RKO (cell line): ENCODE results near the gene FBRSL1.

Source experiments
- DNase-seq: peaks from one replicate; pipeline ENCODE4 v3.0.0-alpha.2; 2016; ENCODE audit warnings: low spot score

The FBRSL1 gene

DNA sequence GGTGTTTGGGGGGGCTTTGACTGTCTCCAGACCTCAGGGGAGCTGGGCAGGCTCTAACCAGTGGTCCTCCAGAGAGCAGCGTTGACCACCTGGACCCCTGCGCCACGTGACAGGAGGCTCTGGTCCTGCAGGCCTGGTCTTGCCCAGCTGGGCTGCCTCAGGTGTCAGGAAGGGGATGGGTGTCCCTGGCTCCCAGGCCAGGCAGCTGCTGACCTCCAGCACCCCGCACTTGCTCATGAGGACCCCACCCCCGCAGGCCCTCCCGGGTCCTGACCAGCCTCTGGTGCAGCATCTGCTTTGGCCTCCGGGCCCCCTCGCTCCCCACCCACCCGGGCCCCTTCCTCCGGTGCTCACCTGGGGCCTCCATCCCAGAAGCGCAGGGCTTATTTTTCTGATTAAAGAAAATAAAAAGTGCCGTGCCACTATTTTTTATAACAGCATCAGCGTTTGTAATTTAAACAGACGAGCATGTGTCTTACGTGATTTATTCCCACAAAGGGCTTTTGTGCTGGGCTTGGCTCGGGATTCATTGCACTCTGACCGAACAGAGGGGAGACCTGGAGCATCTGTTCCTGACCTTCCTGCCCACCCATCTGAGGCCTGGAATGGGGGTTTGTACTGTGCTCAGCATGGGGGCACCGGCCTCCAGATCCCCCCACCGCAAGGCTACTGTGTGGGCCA, 21.7 kb downstream of the FBRSL1 start:
- no peak for DNase-seq

DNA sequence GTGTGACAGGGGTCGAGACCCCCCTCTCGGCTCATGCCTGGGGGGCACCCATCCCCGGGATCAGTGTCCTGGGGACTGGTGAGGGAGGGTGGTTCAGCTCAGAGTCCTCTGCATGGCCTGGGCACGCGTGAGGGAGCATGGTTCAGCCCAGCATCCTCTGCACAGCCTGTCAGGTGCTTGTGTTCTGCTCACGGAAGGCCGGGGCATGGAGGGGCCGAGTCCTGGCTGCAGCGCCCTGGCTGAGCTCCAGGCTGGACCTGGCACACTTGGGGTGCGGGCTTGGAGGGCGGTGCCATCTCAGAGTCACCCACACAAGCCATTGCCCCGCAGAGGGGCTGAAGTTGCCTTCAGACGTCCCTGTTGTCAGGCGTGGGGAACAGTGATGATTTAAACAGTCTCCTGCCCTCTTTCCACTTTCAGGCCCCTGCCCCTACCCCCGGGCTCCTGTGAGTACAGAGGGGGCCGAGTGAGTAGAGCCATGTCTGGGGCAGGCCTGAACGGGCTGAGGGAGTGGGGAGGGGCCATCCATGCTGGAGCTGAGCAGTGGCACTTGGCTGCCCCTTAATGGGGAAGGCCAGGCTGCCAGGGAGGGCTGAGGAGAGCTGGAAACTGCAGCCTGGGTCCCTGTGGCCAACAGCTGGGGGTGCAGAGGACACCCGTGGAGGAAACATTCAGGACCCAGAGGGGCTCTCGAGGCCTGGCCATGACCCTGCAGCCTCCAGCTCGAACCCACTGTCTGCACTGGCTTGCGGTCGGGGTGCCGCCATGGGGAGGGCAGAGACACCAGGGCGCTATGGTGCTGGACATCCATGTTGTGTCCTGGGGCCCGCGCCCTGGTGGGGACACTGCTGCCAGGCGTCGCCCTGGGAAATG, 22.5 kb downstream of the FBRSL1 start:
- no peak for DNase-seq

DNA sequence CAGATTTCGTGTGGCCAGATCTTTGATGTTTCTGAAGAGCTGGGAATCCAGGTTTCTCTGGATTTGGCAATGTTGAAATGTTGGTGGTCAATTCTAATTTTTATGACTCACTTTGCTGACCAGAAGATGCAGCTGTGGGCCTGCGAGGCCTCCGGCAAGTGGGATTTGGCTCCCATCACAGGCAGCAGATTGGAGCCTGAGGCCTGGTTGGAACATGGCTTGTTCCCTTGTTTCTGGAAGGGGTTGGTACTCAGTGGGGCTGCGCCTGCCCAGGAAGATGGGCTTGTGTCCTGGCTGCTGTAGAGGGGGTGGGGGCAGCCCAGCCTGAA, 23.1 kb downstream of the FBRSL1 start:
- DNase-seq, result no peak

DNA sequence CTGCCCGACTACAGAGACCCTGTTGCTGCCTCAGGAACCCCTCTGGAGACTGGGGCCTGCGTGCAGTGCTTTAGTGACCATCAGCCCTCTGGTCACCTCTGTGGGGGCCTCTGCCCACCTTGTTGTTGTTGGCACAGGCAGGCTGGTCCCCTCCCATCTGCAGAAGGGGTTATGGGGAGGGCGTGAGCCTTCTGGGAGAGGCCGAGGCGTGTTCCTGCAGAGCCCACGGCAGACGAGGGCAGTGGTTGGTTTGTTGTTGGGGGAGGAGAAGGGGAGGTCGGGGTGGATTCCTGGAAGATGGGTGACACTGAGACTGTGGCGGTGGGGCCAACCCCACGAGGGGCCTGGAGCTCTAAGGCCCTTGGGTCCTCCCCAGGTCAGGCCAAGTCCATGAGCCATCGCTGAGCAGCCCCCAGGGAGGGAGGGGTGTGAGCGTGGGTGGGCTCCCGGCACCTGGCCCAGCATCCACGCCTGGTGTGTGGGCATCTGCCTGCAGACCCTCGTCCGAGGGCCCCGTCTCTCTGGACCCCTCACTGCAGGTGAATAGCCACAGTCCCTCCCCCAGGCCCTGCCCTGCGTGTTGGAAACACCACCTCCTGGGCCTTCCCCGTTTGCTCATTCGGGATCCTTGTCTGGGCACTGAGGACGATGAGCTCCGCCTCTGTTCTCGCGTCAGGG, 23.6 kb downstream of the FBRSL1 start:
- DNase-seq, result no peak

DNA sequence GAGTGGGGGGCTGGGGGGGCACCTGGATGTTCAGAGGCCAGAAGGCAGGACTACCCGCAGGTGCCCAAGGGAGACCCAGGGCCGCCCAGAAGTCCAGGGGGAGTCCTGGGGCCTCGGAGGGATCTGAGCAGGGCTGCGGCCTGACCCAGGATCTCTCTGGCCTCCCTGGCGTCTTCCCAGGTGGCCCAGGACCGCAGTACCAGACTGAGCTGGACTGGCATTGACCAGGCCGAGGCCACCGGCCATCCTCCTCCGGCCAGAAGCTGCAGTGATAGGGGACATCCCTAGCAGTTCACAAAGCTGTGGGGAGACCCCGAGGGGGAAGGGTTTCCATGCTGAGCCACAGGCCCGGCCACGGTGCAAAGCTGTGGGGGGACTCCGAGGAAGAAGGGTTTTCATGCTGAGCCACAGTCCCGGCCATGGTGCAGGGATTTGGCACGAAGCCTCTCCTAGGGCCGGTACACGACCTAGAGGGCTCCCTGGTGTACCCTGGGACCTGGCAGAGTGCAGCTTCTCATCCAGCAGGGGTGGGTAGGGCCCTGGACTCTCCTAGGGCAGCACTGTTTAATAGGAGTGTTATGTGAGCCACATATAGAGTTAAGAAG, 24.4 kb downstream of the FBRSL1 start:
- DNase-seq, result no peak

DNA sequence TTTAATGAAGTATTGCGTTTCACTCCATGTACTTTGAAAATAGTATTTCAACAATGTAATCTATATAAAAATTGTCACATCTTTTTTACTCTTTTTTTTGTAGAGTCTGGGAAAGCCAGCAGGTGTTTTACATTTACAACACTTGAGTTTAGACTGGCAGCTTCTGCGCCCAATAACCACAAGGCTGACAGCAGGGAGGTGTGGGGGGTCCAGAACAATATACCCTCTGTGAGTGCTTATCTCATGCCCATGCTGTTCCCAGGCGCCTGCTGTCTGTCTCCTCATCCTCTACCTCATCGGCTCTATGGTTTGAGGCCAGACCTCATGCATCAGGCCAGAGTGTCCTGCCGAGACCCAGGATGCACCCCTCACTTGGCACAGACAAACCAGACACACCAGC, 24.9 kb downstream of the FBRSL1 start:
- no peak for DNase-seq

DNA sequence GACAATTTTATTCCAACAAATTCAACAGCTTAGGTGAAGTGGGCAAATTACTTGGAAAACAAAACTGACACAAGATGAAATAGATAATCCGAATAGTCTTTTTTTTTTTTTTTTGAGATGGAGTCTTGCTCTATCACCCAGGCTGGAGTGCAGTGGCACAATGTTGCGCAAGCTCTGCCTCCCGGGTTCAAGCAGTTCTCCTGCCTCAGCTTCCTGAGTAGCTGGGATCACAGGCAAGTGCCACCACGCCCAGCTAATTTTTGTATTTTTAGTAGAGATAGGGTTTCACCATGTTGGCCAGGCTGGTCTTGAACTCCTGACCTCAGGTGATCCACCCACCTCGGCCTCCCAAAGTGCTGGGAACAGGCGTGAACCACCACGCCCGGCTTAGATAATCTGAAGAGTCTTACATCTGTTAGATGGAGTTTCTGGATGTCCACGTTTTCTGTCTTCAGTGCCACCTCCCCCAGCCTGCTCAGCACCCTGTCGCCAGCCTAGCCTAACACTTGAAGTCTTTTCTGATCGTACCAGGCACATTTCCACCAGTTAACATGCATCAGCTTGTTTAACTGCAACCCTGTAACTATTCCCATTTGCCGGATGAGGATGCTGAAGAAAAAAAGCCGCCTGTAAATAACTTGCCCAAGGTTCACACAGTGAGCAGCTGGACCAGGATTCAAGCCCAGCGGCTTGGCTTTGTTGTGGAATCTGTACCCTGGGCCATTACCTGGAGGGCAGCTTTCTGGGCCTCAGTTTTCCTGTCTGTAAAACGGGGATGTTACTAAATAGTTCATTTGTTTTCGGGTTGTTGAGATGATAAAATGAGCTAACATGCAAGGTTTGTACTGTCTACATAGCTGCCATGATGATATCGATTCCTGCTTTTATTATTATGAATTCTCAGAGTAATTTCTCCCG, 26.4 kb downstream of the FBRSL1 start:
- DNase-seq, result no peak

DNA sequence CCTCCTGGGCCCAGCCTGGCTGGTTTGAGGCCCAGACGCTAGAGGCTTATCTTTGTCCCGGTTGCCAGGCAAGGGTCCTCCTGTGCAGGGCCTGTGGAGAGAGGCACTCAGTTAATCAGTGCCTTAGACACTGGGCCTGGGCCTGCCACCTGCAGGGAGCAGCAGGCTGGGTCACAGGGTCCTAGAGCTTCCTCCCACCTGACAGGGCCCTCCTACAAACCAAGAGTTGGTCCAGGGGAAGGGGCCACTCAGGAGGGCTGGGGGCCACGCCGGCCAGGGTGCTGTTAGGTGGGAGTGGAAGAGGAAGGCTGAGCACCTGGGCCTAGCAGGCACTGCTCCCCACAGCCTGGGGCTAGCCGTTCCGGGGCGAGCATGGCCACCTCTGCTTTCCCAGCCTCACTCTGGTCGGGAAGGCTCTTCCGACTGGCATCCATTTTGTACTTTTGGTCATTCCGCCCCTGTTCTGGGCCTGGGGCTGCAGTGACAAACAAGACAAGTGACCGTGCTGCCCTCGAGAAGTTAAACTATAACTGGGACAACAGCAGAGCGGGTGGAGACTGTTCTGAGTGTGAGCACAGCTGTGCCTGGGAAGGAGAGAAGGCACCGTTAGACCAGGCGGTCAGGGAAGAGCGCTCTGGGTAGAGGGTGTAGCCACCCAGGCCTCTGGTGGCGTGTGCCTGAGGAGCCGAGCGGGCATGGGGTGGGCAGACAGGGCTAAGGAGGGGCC, 27.2 kb downstream of the FBRSL1 start:
- DNase-seq, result no peak

DNA sequence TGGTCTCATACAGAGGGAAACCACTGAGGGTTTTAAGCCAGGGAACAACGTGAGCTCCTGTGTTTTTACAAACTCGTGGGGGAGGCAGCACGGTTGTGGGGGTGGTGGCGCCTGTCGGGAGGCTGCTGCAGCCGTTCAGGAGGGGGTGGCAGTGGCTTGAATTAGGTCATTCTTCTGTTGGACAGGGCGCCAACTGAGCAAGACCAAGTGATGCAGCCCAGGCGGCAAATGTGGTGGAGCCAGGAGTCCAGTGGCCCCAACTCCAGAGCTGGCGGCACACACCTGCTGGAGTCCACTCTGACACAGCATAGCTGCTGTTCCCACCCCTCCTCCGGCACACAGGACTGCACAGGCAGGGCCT, 27.8 kb downstream of the FBRSL1 start:
- DNase-seq, result no peak

DNA sequence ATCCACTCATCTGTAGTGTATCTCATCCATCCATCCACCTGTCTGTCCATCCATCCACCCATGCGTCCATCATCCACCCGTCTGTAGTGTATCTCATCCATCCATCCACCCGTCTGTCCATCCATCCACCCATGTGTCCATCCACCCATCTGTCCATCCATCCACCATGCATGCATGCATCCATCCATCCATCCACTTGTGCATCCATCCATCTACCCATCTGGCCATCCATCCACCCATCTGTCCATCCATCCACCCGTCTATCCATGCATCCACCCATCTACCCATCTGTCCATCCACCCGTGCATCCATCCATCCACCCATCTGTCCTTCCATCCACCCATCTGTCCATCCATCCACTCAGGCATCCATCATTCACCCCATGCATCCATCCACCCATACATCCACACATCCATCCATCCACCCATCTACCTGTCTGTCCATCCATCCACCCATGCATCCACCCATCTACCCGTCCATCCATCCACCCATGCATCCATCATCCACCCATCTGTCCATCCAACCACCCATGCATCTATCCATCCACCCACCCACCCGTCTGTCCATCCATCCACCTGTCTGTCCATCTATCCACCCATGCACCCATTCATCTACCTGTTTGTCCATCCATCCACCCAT, 28.5 kb downstream of the FBRSL1 start:
- DNase-seq, result no peak

DNA sequence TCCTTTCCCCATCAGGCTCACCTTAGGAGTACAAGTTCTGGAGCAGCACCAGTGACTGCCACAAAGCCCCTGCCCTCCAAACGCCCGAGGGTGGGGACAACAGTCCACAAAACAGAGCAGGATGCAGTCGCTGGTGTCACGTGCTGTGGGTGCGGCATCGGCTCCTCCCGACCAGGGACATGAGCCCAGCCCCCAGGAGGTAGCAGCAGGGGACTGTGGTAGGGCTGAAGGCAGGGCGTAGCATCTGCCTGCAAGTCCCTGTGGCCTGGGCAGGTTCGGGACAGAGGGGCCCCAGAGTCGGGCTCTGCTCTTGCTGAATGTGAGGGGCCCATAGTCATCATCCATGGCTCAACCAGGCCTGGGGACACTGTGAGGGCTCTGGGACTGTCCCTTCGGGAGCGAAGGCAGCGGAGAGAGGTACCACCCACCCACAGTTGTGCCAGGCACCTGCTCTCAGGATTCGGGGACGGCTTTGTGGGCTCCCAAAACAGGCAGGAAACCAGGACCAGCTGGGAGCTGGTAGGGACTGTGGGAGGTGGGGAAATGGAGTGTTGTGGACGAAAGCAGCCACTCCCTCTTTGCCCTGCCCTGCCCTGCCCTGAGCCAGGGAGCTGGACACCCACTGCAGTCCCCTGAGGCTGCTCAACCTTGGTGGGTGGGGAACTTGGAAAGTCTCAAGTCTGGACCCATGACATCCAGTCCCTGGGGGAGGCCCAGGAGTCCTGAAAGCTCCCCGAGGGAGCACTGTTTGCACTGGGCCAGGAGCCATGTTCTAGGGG, 30.7 kb downstream of the FBRSL1 start:
- no peak for DNase-seq

DNA sequence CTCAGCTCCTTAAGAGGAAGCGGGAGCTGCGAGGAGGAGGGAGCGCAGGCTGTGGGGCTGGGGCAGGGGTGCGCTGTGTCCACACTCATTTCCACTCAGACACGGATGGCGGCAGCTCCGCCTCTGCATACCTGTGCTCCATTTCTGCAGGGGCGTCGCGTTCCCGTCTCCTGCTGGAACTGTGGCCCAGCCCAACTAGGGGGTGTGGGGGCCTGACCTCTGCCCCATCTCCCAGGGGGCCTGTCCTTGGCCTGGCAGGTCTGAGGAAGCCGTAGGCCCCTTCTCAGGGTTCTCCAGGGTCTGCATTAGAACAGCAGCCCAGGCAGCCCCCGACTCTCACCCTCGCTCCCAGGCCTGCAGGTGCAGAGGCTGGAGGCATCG, 31.2 kb downstream of the FBRSL1 start:
- no peak for DNase-seq

DNA sequence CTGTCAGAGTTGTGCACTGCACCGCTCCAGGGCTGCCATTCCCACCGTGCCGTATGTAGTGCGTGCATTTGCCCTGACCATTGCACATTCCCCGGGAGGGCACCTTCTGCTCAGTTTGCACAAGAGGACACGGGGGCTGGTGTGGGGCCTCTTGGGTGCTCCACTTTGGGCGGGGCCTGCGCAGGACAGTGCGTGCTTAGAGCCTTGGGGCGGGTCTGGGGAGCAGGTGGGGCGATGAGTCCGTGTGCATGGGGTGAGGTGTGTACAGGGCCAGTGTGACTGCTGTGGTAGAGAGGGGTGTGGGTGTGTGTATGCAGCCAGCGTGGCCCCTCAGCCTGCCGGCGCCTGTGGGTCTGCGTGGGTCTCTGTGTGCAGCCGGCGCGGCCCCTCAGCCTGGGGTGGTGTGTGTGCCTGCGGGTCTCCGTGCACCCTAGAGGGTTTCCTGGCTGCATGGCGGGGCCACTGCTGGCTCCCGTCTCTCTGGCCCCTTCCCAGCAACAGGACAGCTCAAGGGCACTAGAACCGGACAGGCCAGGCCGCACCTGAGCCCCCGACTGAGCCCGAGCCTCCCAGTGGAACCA, 31.9 kb downstream of the FBRSL1 start:
- DNase-seq, result no peak

DNA sequence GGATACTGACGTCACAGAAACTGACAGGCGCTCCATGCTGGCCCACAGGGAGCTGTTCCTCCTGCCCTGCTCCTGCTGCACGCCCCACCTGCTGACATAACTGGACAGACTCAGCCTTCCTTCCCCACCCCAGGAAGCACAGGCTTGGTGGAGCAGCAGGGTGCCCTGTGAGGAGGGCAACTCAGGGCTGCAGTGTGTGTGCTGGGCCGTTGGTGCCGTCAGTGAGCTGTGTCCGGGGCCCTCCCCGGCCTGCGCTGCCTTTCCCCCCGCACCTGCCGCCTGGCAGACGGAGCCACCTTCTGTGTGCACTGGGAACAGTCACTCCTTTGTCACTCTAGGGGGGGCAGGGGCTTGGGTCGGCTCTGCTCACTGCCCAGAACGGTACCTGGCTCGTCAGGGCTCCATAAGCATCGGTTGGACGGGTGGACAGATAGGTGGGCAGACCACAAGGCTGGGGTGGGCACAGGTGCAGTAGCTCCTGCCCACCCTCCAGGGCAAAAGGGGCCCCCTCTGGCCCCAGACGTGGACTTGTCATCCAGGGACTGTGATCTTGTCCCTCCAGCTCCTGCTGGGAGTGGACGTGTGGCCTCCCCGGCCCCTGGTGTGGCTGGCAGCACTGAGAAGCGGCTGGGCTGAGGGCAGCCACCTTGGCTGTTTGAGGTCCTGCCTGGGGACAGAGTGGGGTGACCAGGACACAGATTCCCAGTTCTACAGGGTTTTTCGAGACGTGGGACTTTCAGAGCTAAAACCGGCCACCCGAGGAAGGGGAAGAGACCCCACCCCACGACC, 32.8 kb downstream of the FBRSL1 start:
- DNase-seq, result no peak

DNA sequence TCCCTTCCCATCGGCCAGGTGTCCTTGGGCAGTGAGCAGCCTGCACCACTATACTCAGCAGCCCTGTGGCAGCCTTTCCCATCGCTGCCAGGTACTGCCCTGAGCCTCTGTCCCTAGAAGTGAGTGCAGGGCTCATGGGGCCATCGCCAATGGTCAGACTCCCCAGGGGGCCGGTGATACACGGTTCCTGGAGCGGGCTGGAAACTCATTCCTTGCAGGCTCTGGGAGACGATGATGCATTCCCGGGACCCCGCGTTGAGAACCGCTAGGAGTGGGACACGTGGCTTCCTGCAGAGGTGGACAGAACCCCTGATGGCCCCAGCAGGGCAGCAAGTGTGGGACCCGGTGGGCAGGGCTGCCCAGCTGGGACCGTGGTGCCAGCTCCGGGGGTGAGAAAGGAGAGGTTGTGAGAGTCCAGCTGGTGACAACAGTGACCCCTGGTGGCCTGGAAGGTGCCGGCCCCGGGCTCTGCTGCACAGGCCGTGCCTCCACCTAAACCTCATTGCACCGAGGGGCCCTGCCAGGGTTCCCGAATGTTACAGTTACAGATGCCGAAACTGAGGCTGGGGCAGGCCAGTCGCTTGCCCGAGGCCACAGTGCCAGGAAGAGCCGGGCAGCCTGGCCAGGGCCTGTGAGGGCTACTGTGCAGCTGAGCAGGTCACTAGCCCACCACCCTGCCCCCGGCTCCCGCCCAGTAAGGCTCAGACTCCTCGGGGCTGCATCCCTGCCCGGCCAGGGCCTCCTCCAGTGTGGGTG, 33.8 kb downstream of the FBRSL1 start:
- peak; percentile 43 for DNase-seq

DNA sequence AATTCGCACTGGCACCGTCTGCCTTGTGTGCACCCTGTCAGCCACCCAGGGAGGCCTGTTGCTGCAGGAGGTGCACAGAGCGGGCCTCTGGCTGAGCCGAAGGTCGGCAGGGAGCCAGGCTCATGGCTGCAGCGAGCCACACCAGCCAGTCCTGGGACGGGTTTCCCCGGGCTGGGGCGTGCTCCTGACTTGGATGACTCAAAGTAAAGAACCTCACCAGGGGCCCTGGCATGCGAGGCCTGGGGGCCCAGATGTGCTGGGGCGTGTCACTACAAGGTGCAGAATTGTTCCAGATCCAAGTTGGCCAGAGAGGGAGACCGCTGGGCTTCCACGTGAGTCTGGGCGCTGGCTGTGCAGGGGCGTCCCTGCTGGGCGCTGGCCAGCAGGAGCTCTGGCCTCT, 34.5 kb downstream of the FBRSL1 start:
- no peak for DNase-seq

DNA sequence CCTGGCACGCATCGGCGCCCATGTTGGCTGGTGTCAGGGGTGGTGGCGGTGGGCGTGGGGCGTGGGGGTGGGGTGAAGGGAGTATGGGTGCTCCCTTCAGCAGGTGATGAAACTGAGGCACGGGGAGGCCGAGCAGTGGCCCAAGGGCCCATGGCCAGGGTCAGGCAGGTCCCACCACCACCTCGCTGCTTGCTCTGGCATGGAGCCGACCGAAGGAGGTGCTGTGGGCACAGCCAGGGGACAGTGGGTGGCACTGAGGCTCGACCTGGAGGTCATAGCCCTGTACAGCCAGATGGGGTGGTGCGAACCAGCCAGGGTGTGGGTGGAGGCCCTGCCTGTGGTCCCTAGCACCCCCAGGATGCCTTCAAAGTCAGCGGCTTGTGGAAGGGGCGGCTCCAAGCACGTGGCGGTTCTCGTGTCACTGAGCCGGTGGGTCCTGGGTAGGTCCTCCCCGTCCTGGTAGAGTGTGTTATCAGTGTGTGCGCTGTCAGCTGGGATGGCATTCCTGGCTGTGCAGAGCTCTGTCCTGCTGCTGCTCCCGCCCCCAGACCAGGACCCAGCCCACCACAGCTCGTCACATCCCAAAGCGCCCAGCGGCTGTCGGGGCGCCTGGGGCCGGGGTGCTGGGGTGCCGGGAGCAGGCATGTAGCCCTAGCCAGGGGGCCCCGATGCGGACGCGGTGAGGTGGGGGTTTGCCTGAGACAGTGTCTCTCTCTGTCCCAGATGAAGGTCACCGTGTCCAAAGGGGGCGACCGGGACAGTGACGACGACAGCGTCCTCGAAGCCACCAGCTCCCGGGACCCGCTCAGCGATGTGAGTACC, 35.3 kb downstream of the FBRSL1 start:
- no peak for DNase-seq
